ENCODE data around the gene MARCHF2.
A peak's percentile ranks its signal among the peaks of the same experiment; 100 is the strongest.
"Not testable (repeated sequence)": the region's sequence is repeated elsewhere in the genome, so short reads cannot be mapped to it uniquely, and the experiment has no call there.

The MARCHF2 gene

GRCh38 chr19:8413629-8413995 lies 507 bp downstream of the MARCHF2 start:
- DNase-seq: no peak

- DNase-seq: no peak
These were observed 3.7 kb downstream of the MARCHF2 start for GRCh38 chr19:8416796-8417195.

GRCh38 chr19:8421484-8422461 lies 8.7 kb downstream of the MARCHF2 start:
- DNase-seq: no peak

GRCh38 chr19:8423817-8424223 lies 10.7 kb downstream of the MARCHF2 start:
- DNase-seq: peak; percentile 59

GRCh38 chr19:8425331-8425730 lies 12.2 kb downstream of the MARCHF2 start:
- DNase-seq: not testable (repeated sequence)

- DNase-seq: no peak
These were observed 13.2 kb downstream of the MARCHF2 start for GRCh38 chr19:8426283-8426682.

- no peak for DNase-seq
These were observed 15.9 kb downstream of the MARCHF2 start for GRCh38 chr19:8429044-8429443.

- no peak for DNase-seq
These were observed 16.7 kb downstream of the MARCHF2 start for GRCh38 chr19:8429826-8430225.

GRCh38 chr19:8430650-8431049 lies 17.5 kb downstream of the MARCHF2 start:
- DNase-seq: no peak

GRCh38 chr19:8438236-8438635 lies 25.1 kb downstream of the MARCHF2 start:
- DNase-seq: no peak

GRCh38 chr19:8441725-8442544 lies 28.8 kb downstream of the MARCHF2 start:
- no peak for DNase-seq

- not testable (repeated sequence) for DNase-seq
These were observed 31.1 kb downstream of the MARCHF2 start for GRCh38 chr19:8444140-8444676.

- peak; percentile 97 for DNase-seq
These were observed 31.8 kb downstream of the MARCHF2 start, which contains the start of gene HNRNPM for GRCh38 chr19:8444677-8445487. Gene HNRNPM (plus strand): TSS chr19:8444975. CDS start chr19:8444999, 24 bp downstream.

GRCh38 chr19:8445488-8446001 lies 32.4 kb downstream of the MARCHF2 start:
- peak; percentile 10 for DNase-seq

GRCh38 chr19:8446061-8446709 lies 33.1 kb downstream of the MARCHF2 start:
- no peak for DNase-seq

GRCh38 chr19:8449830-8450229 lies 36.7 kb downstream of the MARCHF2 start:
- no peak for DNase-seq

- DNase-seq: no peak
These were observed 38.3 kb downstream of the MARCHF2 start for GRCh38 chr19:8451377-8451776.

GRCh38 chr19:8451885-8452284 lies 38.8 kb downstream of the MARCHF2 start:
- no peak for DNase-seq

- no peak for DNase-seq
These were observed 39.5 kb downstream of the MARCHF2 start for GRCh38 chr19:8452446-8453123.

- no peak for DNase-seq
These were observed 40.5 kb downstream of the MARCHF2 start for GRCh38 chr19:8453616-8454015.

GRCh38 chr19:8454218-8454617 lies 41.1 kb downstream of the MARCHF2 start:
- DNase-seq: no peak

Data from NCI-H2171 treated with DMSO at 0.1 percent for 48 hours (cell line).